Neuronal stem cell (in vitro differentiated cells): ENCODE data around the gene SLC9A4.

Experiments used
- DNase-seq: peaks from one replicate; pipeline ENCODE4 v3.0.0-alpha.2; 2013; ENCODE audit warnings: low spot score
- H2AFZ ChIP-seq: one replicate; pipeline ENCODE4 v1.6.1; 2013; ENCODE audit warnings: mild to moderate bottlenecking, low read length, inconsistent platforms
- H2AK5ac ChIP-seq: 2 replicates; pipeline ENCODE4 v1.6.1; 2013; ENCODE audit warnings: low read depth, mild to moderate bottlenecking, inconsistent platforms, low read length, moderate library complexity, mixed read lengths
- H2BK120ac ChIP-seq: 2 replicates; pipeline ENCODE4 v1.6.1; 2013; ENCODE audit warnings: low read depth, mild to moderate bottlenecking, inconsistent platforms, low read length, moderate library complexity, mixed read lengths
- H2BK12ac ChIP-seq: one replicate; pipeline ENCODE4 v1.6.1; 2013; ENCODE audit warnings: low read length, inconsistent platforms
- H2BK15ac ChIP-seq: 2 replicates; pipeline ENCODE4 v1.6.1; 2013; ENCODE audit warnings: mild to moderate bottlenecking, low read length, inconsistent platforms, mixed read lengths
- H2BK5ac ChIP-seq: one replicate; pipeline ENCODE4 v1.6.1; 2013; ENCODE audit warnings: inconsistent platforms, mild to moderate bottlenecking, low read length, moderate library complexity
- H3K14ac ChIP-seq: one replicate; pipeline ENCODE4 v1.6.1; 2013; ENCODE audit warnings: low read length, inconsistent platforms
- H3K18ac ChIP-seq: 2 replicates; pipeline ENCODE4 v1.6.1; 2013; ENCODE audit warnings: low read length, inconsistent platforms
- H3K23ac ChIP-seq: 2 replicates; pipeline ENCODE4 v1.6.1; 2013; ENCODE audit warnings: low read depth, mild to moderate bottlenecking, mixed read lengths, low read length, inconsistent platforms; ENCODE audit not compliant: poor library complexity
- H3K27ac ChIP-seq: replicated peaks from 3 replicates; pipeline ENCODE4 v1.5.1; 2013; ENCODE audit warnings: low read length, inconsistent platforms
- H3K27me3 ChIP-seq, 3 experiments: 2 replicates each; pipeline ENCODE4 v1.6.1; 2013; ENCODE audit warnings: low read length in 3 of 3, mild to moderate bottlenecking in 2 of 3, inconsistent platforms in 1 of 3, low read depth in 1 of 3, mixed read lengths in 1 of 3, moderate library complexity in 1 of 3; ENCODE audit not compliant: control insufficient read depth in 3 of 3, insufficient read depth in 3 of 3
- H3K36me3 ChIP-seq, 2 donors: replicated peaks in 1 of 2; 2 replicates each; pipeline ENCODE4 v1.6.1; 2013; ENCODE audit warnings: low read length in 2 of 2; ENCODE audit not compliant: control insufficient read depth in 2 of 2, insufficient read depth in 2 of 2
- H3K4ac ChIP-seq: 2 replicates; pipeline ENCODE4 v1.6.1; 2013; ENCODE audit warnings: inconsistent platforms, mild to moderate bottlenecking, low read length, moderate library complexity
- H3K4me1 ChIP-seq, 2 donors: 1 replicate in 1 of 2; 2 replicates in 1 of 2; pipeline ENCODE4 v1.6.1; 2013; ENCODE audit warnings: low read length in 2 of 2, low read depth in 1 of 2; ENCODE audit not compliant: control insufficient read depth in 2 of 2, insufficient read depth in 1 of 2
- H3K4me2 ChIP-seq: one replicate; pipeline ENCODE4 v1.6.1; 2013; ENCODE audit warnings: mild to moderate bottlenecking, low read length, inconsistent platforms; ENCODE audit not compliant: insufficient read depth, poor library complexity, severe bottlenecking
- H3K4me3 ChIP-seq, 2 donors: 2 replicates each; pipeline ENCODE4 v1.5.1; 2013; ENCODE audit warnings: low read length in 2 of 2, mild to moderate bottlenecking in 2 of 2, inconsistent platforms in 1 of 2, moderate library complexity in 1 of 2
- H3K79me1 ChIP-seq: one replicate; pipeline ENCODE4 v1.6.1; 2013; ENCODE audit warnings: low read depth, mild to moderate bottlenecking, inconsistent platforms, low read length, moderate library complexity
- H3K9ac ChIP-seq: one replicate; pipeline ENCODE4 v1.6.1; 2013; ENCODE audit warnings: mild to moderate bottlenecking, low read depth, low read length, inconsistent platforms; ENCODE audit not compliant: poor library complexity
- H3K9me3 ChIP-seq, 2 donors: replicated peaks in 1 of 2; 2 replicates each; pipeline versions ENCODE3 to v1.6.1; 2013; ENCODE audit warnings: low read length in 2 of 2, mild to moderate bottlenecking in 2 of 2, inconsistent platforms in 1 of 2, low read depth in 1 of 2, mixed read lengths in 1 of 2, moderate library complexity in 1 of 2; ENCODE audit not compliant: control insufficient read depth in 2 of 2, insufficient read depth in 1 of 2
- H4K8ac ChIP-seq: one replicate; pipeline ENCODE4 v1.6.1; 2013; ENCODE audit warnings: low read depth, mild to moderate bottlenecking, inconsistent platforms, low read length, moderate library complexity
- H4K91ac ChIP-seq: one replicate; pipeline ENCODE4 v1.6.1; 2013; ENCODE audit warnings: low read length, low read depth, mild to moderate bottlenecking, inconsistent platforms; ENCODE audit not compliant: poor library complexity
- WGBS, 2 donors: extraction: QIAGEN DNeasy Blood & Tissue Kit; methylation state at CpG; one replicate each; pipeline ENCODE4 v1.1.7; 2013; ENCODE audit warnings: missing lambda C conversion rate in 2 of 2, mixed read lengths in 1 of 2; ENCODE audit not compliant: insufficient read length in 2 of 2, insufficient replicate concordance in 1 of 2; ENCODE audit errors: extremely low coverage in 2 of 2; 5-methylcytosine and 5-hydroxymethylcytosine counted together

SLC9A4 gene

DNA sequence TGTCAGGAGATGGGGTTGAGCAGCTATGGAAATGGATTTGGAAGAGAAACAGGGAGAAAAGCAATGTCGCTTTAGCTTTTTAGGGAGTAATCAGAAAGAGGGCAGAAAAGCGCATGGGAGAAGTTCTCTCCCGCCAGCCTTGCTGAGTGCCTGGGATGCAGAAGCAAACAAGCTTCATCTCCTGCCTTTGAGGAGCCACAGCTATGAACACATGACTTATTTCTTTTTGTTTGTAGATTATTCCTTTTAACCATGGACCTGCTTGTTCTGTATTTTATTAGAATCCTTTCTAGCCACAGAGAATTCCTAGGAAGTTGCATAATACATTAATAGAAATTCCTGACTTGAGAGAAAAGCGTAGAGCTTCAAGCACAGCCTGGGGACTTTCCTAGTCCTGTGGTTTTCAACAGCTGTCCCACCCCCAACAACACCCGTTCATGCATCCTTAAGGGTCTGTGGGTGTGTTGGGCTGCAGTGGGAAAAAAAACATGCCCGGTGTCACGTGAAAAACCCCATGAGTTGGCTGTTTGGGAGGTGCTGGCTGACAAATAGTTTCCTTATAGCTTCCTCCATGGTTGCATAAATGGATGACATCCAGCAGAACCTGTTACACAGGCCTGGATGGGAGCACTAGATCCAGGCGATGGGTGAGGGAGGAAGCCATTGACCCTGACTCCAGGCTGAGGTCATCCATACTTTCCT, 14.9 kb downstream of the SLC9A4 start:
- no peak overlapping the region for H3K4me3 ChIP-seq
- no peak overlapping the region for H3K18ac ChIP-seq
- no peak overlapping the region for H3K4me2 ChIP-seq
- no peak overlapping the region for H3K27ac ChIP-seq
- H3K23ac ChIP-seq, result no peak overlapping the region
- H2AFZ ChIP-seq, result no peak overlapping the region
- no peak overlapping the region for H2BK5ac ChIP-seq
- H3K9ac ChIP-seq, result no peak overlapping the region
- H4K91ac ChIP-seq, result no peak overlapping the region
- H2BK120ac ChIP-seq, result no peak overlapping the region
- DNase-seq, result no peak
- no peak overlapping the region for H2AK5ac ChIP-seq
- H3K14ac ChIP-seq, result no peak overlapping the region
- no CpG with 5 or more reads among the region's 8 CpGs for WGBS, 2 donors
- H2BK12ac ChIP-seq, result no peak overlapping the region
- no peak overlapping the region for H2BK15ac ChIP-seq
- H3K9me3 ChIP-seq, result no peaks in the 10 kb centered on the region
- no peak overlapping the region for H4K8ac ChIP-seq
- H3K4me1 ChIP-seq, result no peaks in the 10 kb centered on the region
- no peaks in the 10 kb centered on the region for H3K27me3 ChIP-seq
- H3K36me3 ChIP-seq, result no peaks in the 10 kb centered on the region
- no peak overlapping the region for H3K4ac ChIP-seq
- H3K79me1 ChIP-seq, result no peaks in the 10 kb centered on the region

GRCh38 chr2:102489646-102490045, 16.6 kb downstream of the SLC9A4 start:
- no peak overlapping the region for H3K27ac ChIP-seq
- no CpG with 5 or more reads among the region's 1 CpG for WGBS, 2 donors
- H3K4me2 ChIP-seq, result no peak overlapping the region
- no peaks in the 10 kb centered on the region for H3K4me1 ChIP-seq
- H3K79me1 ChIP-seq, result no peaks in the 10 kb centered on the region
- no peak overlapping the region for H3K4ac ChIP-seq
- H2AK5ac ChIP-seq, result no peak overlapping the region
- H4K8ac ChIP-seq, result no peak overlapping the region
- DNase-seq, result no peak
- no peak overlapping the region for H2BK120ac ChIP-seq
- no peak overlapping the region for H3K18ac ChIP-seq
- H3K4me3 ChIP-seq, result no peak overlapping the region
- no peaks in the 10 kb centered on the region for H3K36me3 ChIP-seq
- H3K27me3 ChIP-seq, result no peaks in the 10 kb centered on the region
- no peak overlapping the region for H3K9ac ChIP-seq
- H3K14ac ChIP-seq, result no peak overlapping the region
- H2AFZ ChIP-seq, result no peak overlapping the region
- H2BK5ac ChIP-seq, result no peak overlapping the region
- no peak overlapping the region for H3K23ac ChIP-seq
- no peak overlapping the region for H2BK15ac ChIP-seq
- H4K91ac ChIP-seq, result no peak overlapping the region
- no peaks in the 10 kb centered on the region for H3K9me3 ChIP-seq
- no peak overlapping the region for H2BK12ac ChIP-seq

DNA sequence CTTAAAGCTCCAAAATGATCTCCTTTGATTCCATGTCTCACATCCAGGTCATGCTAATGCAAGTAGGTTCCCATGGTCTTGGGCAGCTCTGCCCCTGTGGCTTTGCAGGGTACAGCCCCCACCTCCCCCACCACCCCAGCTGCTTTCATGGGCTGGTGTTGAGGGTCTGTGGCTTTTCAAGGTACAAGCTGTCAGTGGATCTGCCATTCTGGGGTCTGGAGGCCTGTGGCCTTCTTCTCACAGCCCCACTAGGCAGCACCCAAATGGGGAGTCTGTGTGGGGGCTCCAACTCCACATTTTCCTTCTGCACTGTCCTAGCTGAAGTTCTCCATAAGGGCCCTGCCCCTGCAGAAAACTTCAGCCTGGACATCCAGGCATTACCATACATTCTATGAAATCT, 19.0 kb downstream of the SLC9A4 start:
- Histone ChIP-seq H3K27ac (no peak overlapping the region), H2BK15ac (no peak overlapping the region), H2BK12ac (no peak overlapping the region), H3K4me1 (no peaks in the 10 kb centered on the region), H3K79me1 (no peaks in the 10 kb centered on the region), H2AFZ (no peak overlapping the region), H4K91ac (no peak overlapping the region), H4K8ac (no peak overlapping the region), H3K14ac (no peak overlapping the region), H2BK5ac (no peak overlapping the region), H2AK5ac (no peak overlapping the region), H3K18ac (no peak overlapping the region), H3K9me3 (no peaks in the 10 kb centered on the region), H3K9ac (no peak overlapping the region), H2BK120ac (no peak overlapping the region), H3K4me3 (no peak overlapping the region), H3K4ac (no peak overlapping the region), H3K27me3 (no peaks in the 10 kb centered on the region), H3K23ac (no peak overlapping the region), H3K36me3 (no peaks in the 10 kb centered on the region), H3K4me2 (no peak overlapping the region)
- no peak for DNase-seq

DNA sequence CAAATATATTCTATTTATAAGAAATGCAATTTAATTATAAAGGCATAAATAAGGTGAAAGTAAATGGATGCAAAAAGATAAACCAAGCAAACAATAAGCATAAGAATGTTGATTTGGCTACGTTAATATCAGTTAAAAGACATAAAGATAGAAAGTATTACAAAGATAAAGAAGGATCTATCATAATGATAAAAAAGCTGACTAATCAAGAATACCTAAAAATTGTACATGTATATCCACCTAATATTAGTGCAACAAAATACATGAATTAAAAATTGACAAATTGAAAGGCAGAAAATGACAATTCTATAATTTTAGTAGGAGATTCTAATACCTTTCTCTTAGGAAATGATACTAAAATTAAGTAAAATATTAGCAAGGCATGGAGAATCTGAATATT, 21.5 kb downstream of the SLC9A4 start:
- Histone ChIP-seq H3K27ac (no peak overlapping the region), H2BK15ac (no peak overlapping the region), H3K18ac (no peak overlapping the region), H4K91ac (no peak overlapping the region), H3K14ac (no peak overlapping the region), H3K4me1 (no peaks in the 10 kb centered on the region), H3K79me1 (no peaks in the 10 kb centered on the region), H3K9ac (no peak overlapping the region), H3K9me3 (no peaks in the 10 kb centered on the region), H3K36me3 (no peaks in the 10 kb centered on the region), H2AK5ac (no peak overlapping the region), H2BK120ac (no peak overlapping the region), H2AFZ (no peak overlapping the region), H3K27me3 (no peaks in the 10 kb centered on the region), H3K23ac (no peak overlapping the region), H3K4ac (no peak overlapping the region), H2BK12ac (no peak overlapping the region), H4K8ac (no peak overlapping the region), H3K4me3 (no peak overlapping the region), H2BK5ac (no peak overlapping the region), H3K4me2 (no peak overlapping the region)
- no peak for DNase-seq
- no CpG with 5 or more reads among the region's 1 CpG for WGBS, 2 donors
